Mesothelial cell of epicardium (in vitro differentiated cells): Measurements from ENCODE around the gene CEBPB. TPM values are rescaled to one million over a fixed set of nuclear protein-coding genes. Genes with fewer than 3 reads are reported as not detected.

Source experiments
- DNase-seq, 2 experiments: peaks; one replicate each; pipeline ENCODE4 v3.0.0; 2021; ENCODE audit warnings: low spot score in 2 of 2; ENCODE audit not compliant: unreplicated experiment in 2 of 2
- H3K27ac Mint-ChIP-seq: 2 replicates; pipeline ENCODE4 v1.8.0; 2021; ENCODE audit warnings: mixed read lengths
- H3K27me3 Mint-ChIP-seq: 2 replicates; pipeline ENCODE4 v1.8.0; 2021; ENCODE audit warnings: low read depth, mixed read lengths
- H3K36me3 Mint-ChIP-seq: 2 replicates; pipeline ENCODE4 v1.8.0; 2021; ENCODE audit warnings: mixed read lengths
- H3K4me1 Mint-ChIP-seq: 2 replicates; pipeline ENCODE4 v1.8.0; 2021; ENCODE audit warnings: mixed read lengths
- H3K4me3 Mint-ChIP-seq: 2 replicates; pipeline ENCODE4 v1.8.0; 2021; ENCODE audit warnings: mild to moderate bottlenecking, moderate library complexity, mixed read lengths
- H3K9me3 Mint-ChIP-seq: 2 replicates; pipeline ENCODE4 v1.8.0; 2021; ENCODE audit warnings: mixed read lengths
- total RNA-seq: library from RNA; stranded (reverse); gene quantifications from 3 replicates; pipeline ENCODE4 v1.2.1, GENCODE V29; 2021
- TF ChIP-seq, protein P1 (sequence below): fragments of 200-600 bp; sonication (generic); IDR thresholded peaks from one replicate; pipeline ENCODE4 v1.5.0; 2021; ENCODE audit warnings: antibody characterized with exemption; ENCODE audit not compliant: unreplicated experiment

CEBPB gene
- total RNA-seq, 1 donor from 2014 or later: 25.6 TPM

DNA sequence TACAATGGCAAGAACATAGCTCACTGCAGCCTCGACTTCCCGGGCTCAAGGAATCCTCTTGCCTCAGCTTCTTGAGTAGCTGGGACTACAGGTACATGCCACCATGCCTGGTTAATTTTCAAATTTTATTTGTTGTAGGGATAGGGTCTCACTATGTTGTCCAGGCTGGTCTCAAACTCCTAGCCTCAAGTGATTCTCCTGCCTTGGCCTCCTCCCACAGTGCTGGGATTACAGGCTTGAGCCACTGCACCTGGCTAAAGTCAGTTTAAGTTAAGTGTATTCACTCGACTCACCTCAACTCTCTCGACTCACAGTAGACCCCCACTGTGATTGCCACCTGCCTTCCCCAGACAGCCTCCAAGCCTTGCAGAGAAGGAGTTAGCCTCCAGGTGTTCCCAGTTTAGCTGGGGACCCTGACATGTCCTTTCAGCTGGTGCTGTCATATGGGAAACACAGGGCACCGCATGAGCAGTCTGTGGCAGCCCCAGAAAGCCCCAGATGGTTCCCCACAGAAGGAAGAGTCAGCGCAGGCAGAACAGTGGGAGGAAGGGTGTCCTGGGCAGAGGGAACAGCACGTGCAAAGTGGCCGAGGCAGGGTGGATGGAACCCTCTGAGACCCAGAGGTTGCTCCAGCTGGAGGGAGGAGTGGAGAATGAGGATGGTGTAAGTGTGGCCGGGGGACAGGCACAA, 40.4 kb downstream of the CEBPB start:
- Mint-ChIP-seq H3K9me3 (no peaks in the 10 kb centered on the region), H3K27ac (no peak overlapping the region), H3K36me3 (no peaks in the 10 kb centered on the region), H3K27me3 (no peaks in the 10 kb centered on the region), H3K4me1 (peaks cover 4% of the 10 kb centered on the region), H3K4me3 (no peak overlapping the region)
- DNase-seq: no peak
- TF ChIP-seq, protein P1, sequence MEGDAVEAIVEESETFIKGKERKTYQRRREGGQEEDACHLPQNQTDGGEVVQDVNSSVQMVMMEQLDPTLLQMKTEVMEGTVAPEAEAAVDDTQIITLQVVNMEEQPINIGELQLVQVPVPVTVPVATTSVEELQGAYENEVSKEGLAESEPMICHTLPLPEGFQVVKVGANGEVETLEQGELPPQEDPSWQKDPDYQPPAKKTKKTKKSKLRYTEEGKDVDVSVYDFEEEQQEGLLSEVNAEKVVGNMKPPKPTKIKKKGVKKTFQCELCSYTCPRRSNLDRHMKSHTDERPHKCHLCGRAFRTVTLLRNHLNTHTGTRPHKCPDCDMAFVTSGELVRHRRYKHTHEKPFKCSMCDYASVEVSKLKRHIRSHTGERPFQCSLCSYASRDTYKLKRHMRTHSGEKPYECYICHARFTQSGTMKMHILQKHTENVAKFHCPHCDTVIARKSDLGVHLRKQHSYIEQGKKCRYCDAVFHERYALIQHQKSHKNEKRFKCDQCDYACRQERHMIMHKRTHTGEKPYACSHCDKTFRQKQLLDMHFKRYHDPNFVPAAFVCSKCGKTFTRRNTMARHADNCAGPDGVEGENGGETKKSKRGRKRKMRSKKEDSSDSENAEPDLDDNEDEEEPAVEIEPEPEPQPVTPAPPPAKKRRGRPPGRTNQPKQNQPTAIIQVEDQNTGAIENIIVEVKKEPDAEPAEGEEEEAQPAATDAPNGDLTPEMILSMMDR: no peak

DNA sequence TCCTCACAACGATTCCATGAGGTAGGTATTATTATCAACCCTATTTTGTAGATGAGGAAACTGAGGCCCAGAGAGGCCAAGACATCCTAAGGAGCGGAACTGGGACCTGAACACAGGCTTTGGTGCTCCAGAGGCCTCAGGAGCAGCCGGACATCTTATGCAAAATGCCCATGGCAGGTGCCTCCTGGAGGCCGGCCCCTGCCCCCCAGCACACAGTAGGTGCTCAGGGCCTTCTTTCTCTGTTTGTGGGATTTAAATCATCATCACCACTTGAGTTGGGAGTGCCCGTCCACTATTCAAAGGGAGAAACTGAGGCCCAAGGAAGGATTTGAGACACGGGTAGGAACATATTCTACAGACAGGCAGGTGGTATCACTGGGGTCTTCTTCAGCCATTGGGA, 41.2 kb downstream of the CEBPB start:
- TF ChIP-seq, protein P1: no peak
- Mint-ChIP-seq H3K9me3 (no peaks in the 10 kb centered on the region), H3K36me3 (no peaks in the 10 kb centered on the region), H3K4me3 (no peak overlapping the region), H3K4me1 (peaks cover 4% of the 10 kb centered on the region), H3K27me3 (no peaks in the 10 kb centered on the region), H3K27ac (no peak overlapping the region)
- DNase-seq: no peak

DNA sequence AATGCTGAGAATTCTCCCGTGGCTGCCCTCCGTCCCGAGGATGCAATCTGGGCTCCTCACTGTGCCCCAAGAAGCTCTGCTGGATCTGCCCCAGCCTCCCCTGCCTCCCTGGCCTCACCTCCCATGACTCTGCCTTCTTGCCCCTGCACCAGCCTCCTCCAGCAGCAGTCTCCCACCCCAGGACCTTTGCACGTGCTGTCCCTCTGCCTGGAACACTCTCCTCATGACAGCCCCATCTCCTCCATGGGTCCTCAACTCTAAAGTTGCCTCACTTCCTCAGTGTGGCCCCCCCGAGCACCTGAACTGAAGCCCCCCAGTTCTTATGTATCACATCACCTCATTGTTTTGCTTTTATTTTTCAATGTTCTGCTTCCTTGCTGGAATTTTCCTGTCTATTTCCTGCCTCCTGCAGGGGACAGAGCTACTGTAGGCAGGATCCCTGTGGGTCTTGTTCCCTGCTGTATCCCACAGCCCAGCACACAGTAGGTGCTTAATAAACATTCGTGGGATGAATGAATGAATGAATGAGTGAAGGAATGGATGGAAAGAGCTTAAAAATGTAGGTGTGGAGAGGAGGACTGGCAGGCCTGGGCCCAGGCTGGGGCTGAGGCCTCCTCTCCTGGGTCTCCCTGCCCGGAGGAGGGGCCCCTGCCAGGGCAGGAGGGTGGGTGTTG, 42.2 kb downstream of the CEBPB start:
- Mint-ChIP-seq H3K27me3 (no peaks in the 10 kb centered on the region), H3K27ac (no peak overlapping the region), H3K36me3 (no peaks in the 10 kb centered on the region), H3K9me3 (no peaks in the 10 kb centered on the region), H3K4me3 (no peak overlapping the region), H3K4me1 (peaks cover 4% of the 10 kb centered on the region)
- no peak for DNase-seq
- TF ChIP-seq, protein P1: no peak

DNA sequence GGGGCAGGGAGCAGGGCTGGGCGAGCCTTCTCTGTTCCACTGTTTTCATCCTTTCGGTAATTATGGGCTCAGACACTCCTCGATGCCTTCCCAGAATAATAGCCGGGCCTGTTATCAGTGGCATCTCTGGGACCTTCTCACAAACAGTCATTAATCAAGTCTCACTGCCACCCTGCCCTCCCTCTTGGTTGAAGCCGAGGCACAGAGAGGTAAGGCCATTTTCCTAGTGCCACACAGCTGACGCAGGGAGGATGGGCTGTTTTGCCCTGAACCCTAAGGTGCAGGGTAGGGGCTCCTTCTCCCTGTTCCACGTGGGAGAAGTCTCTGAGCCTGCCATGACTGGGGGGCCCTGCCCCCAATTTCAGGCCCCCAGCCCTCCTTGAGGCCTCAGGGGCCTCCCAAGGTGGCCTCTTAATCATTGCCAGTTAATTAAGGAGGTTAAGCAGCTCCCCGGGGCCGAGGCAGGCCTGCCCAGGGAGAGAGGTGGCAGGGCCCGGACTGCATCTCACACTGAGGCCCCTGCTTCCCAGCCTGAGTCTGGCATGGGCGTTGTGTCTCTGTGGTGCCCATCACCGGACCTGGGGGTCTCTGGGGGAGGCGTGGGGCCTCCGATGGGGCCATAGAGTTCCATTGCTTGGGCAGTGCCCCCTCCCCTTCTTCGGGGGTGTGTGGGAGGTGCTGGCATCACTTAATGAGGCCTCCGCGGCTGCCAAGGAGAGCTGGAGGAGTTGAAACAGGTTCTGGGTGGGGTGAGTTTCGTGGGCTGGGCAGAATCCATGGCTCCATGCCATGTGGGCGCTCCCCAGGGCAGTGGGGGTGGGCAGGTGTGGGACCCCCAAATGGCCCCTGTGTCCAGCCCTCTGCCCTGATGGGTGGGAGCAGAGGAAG, 42.9 kb downstream of the CEBPB start:
- no peak overlapping the region for H3K4me3 Mint-ChIP-seq
- H3K36me3 Mint-ChIP-seq: no peaks in the 10 kb centered on the region
- no peaks in the 10 kb centered on the region for H3K9me3 Mint-ChIP-seq

DNA sequence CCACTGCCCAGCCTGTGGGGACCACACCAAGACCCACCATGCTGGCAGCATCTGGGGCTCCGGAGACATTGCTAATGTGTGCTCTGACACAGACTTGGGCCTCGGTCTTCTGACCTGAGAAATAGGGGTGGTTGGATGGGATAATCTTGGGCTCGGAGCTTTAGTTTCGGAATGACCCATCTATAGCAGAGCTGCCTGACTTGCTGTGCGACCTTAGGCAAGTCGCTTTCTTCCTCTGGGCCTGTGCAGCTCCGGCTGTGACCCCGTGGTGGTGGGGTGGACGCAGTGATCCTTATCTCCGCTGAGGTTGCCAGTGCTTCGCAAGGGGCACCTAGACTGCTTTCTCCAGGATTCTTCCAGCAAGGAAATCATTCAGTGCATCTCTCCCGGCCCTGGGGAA, 43.7 kb downstream of the CEBPB start:
- TF ChIP-seq, protein P1: no peak
- Mint-ChIP-seq H3K27me3 (no peaks in the 10 kb centered on the region), H3K9me3 (peaks cover 2% of the 10 kb centered on the region), H3K36me3 (no peaks in the 10 kb centered on the region), H3K4me3 (no peak overlapping the region), H3K27ac (no peak overlapping the region), H3K4me1 (peaks cover 4% of the 10 kb centered on the region)
- no peak for DNase-seq

More for the DNA sequence above, 42.9 kb downstream of the CEBPB start:
- TF ChIP-seq, protein P1: no peak
- DNase-seq: no peak
- Mint-ChIP-seq H3K27me3 (no peaks in the 10 kb centered on the region), H3K27ac (peak overlapping the region; percentile 61), H3K4me1 (peaks cover 4% of the 10 kb centered on the region)
